ENCODE results near the gene SYK.

Gene SYK

DNA sequence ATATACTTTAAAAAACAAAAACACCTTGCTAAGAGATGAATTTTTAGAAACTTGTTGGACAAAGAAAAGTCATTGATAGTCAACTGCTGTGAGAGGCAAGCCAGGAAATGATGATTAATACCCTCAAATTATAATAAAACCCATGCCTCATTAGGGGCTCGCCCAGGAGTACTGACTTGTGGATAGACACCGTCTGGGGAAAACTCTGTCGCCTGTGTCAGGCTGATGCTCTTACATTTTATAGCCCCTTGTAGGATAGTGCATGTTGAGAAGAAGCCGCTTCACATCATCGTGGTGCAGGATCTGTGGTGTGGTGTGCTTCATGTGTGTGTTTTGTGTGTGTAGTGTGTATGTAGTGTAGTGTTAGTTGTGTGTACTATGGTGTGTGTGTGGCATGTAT lies 39.1 kb downstream of the SYK start:
- H3K36me3 ChIP-seq (ENCODE audit: control insufficient read depth, insufficient read depth, low read length, severe bottlenecking): no peaks in the 10 kb centered on the region
- peaks cover 8% of the 10 kb centered on the region for H3K27me3 ChIP-seq (replicated peaks; ENCODE audit: control insufficient read depth, insufficient read depth, low read length)
- no peaks in the 10 kb centered on the region for H3K9me3 ChIP-seq (ENCODE audit: control insufficient read depth, low read length)
- DNase-seq (ENCODE audit: low read depth): no peak
- H3K9ac ChIP-seq (ENCODE audit: low read length): no peak overlapping the region
- H3K4me3 ChIP-seq (ENCODE audit: low read length): no peak overlapping the region
- H3K4me1 ChIP-seq (ENCODE audit: control insufficient read depth, insufficient read depth, low read length): no peaks in the 10 kb centered on the region

- Histone ChIP-seq H3K9ac (ENCODE audit: low read length) (no peak overlapping the region), H3K27me3 (replicated peaks; ENCODE audit: control insufficient read depth, insufficient read depth, low read length) (peaks cover 8% of the 10 kb centered on the region)
- DNase-seq (ENCODE audit: low read depth): no peak
Observed at GRCh38 chr9:90841213-90841612, 39.6 kb downstream of the SYK start.

GRCh38 chr9:90841615-90842014 lies 40.0 kb downstream of the SYK start:
- Histone ChIP-seq H3K4me1 (ENCODE audit: control insufficient read depth, insufficient read depth, low read length) (no peaks in the 10 kb centered on the region), H3K27me3 (replicated peaks; ENCODE audit: control insufficient read depth, insufficient read depth, low read length) (peaks cover 6% of the 10 kb centered on the region), H3K9me3 (ENCODE audit: control insufficient read depth, low read length) (no peaks in the 10 kb centered on the region), H3K4me3 (ENCODE audit: low read length) (no peak overlapping the region), H3K9ac (ENCODE audit: low read length) (no peak overlapping the region), H3K36me3 (ENCODE audit: control insufficient read depth, insufficient read depth, low read length, severe bottlenecking) (no peaks in the 10 kb centered on the region)
- no peak for DNase-seq (ENCODE audit: low read depth)

More at GRCh38 chr9:90841213-90841612, 39.6 kb downstream of the SYK start:
- Histone ChIP-seq H3K4me1 (ENCODE audit: control insufficient read depth, insufficient read depth, low read length) (no peaks in the 10 kb centered on the region), H3K36me3 (ENCODE audit: control insufficient read depth, insufficient read depth, low read length, severe bottlenecking) (no peaks in the 10 kb centered on the region), H3K4me3 (ENCODE audit: low read length) (no peak overlapping the region), H3K9me3 (ENCODE audit: control insufficient read depth, low read length) (no peaks in the 10 kb centered on the region)

- H3K9ac ChIP-seq (ENCODE audit: low read length): no peak overlapping the region
- H3K36me3 ChIP-seq (ENCODE audit: control insufficient read depth, insufficient read depth, low read length, severe bottlenecking): no peaks in the 10 kb centered on the region
- H3K4me1 ChIP-seq (ENCODE audit: control insufficient read depth, insufficient read depth, low read length): no peaks in the 10 kb centered on the region
- no peak for DNase-seq (ENCODE audit: low read depth)
- peaks cover 5% of the 10 kb centered on the region for H3K27me3 ChIP-seq (replicated peaks; ENCODE audit: control insufficient read depth, insufficient read depth, low read length)
- no peak overlapping the region for H3K4me3 ChIP-seq (ENCODE audit: low read length)
- no peaks in the 10 kb centered on the region for H3K9me3 ChIP-seq (ENCODE audit: control insufficient read depth, low read length)
Observed at GRCh38 chr9:90842176-90842777, 40.7 kb downstream of the SYK start.

DNA sequence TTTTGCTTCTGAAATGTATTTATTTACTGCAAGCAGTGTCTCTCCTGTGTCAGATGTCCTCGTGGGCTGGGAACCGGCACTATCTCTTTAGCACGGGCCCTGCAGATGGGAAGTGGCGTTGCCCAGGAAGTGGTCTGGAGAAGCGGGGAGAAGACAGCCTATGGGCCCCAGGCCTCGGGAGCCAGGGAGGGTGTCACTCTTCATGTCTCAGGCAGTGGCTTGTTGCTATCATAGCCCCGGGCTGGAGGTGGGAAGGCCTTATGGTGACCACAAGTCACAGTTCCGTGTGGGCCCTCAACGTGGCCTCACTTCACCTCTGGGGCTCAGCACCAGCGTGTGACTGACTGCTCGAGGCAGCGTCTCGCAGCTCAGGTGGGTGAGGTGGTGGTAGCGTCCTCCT lies 41.4 kb downstream of the SYK start:
- peaks cover 7% of the 10 kb centered on the region for H3K27me3 ChIP-seq (replicated peaks; ENCODE audit: control insufficient read depth, insufficient read depth, low read length)
- no peak overlapping the region for H3K9ac ChIP-seq (ENCODE audit: low read length)
- H3K36me3 ChIP-seq (ENCODE audit: control insufficient read depth, insufficient read depth, low read length, severe bottlenecking): no peaks in the 10 kb centered on the region
- DNase-seq (ENCODE audit: low read depth): no peak
- no peaks in the 10 kb centered on the region for H3K4me1 ChIP-seq (ENCODE audit: control insufficient read depth, insufficient read depth, low read length)
- H3K4me3 ChIP-seq (ENCODE audit: low read length): no peak overlapping the region
- no peaks in the 10 kb centered on the region for H3K9me3 ChIP-seq (ENCODE audit: control insufficient read depth, low read length)

GRCh38 chr9:90843525-90843924 lies 41.9 kb downstream of the SYK start:
- Histone ChIP-seq H3K27me3 (replicated peaks; ENCODE audit: control insufficient read depth, insufficient read depth, low read length) (peaks cover 8% of the 10 kb centered on the region), H3K9me3 (ENCODE audit: control insufficient read depth, low read length) (no peaks in the 10 kb centered on the region), H3K9ac (ENCODE audit: low read length) (no peak overlapping the region), H3K4me1 (ENCODE audit: control insufficient read depth, insufficient read depth, low read length) (no peaks in the 10 kb centered on the region), H3K4me3 (ENCODE audit: low read length) (no peak overlapping the region), H3K36me3 (ENCODE audit: control insufficient read depth, insufficient read depth, low read length, severe bottlenecking) (no peaks in the 10 kb centered on the region)
- no peak for DNase-seq (ENCODE audit: low read depth)

DNA sequence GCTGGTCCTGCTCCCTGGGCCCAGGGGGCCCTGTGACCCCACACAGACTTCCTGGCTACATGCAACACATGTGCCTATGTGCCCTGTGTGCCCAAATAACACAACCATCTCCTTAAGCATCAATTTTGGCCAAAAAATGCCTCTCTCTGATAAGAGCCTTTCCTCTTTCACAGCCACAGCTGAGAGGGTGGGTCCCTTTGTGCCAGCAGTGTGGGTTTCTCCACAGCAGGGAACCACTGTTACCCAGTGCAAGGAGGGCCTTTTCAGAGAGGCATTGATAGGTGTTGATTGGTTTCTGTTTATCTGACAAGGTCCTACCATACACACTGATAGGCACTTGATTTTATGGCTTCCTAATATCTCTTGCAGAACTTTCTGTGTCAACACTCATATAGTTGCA lies 42.7 kb downstream of the SYK start:
- Histone ChIP-seq H3K9ac (ENCODE audit: low read length) (no peak overlapping the region), H3K36me3 (ENCODE audit: control insufficient read depth, insufficient read depth, low read length, severe bottlenecking) (no peaks in the 10 kb centered on the region), H3K9me3 (ENCODE audit: control insufficient read depth, low read length) (no peaks in the 10 kb centered on the region), H3K4me1 (ENCODE audit: control insufficient read depth, insufficient read depth, low read length) (no peaks in the 10 kb centered on the region), H3K4me3 (ENCODE audit: low read length) (no peak overlapping the region), H3K27me3 (replicated peaks; ENCODE audit: control insufficient read depth, insufficient read depth, low read length) (peaks cover 11% of the 10 kb centered on the region)
- DNase-seq (ENCODE audit: low read depth): no peak

- no peaks in the 10 kb centered on the region for H3K9me3 ChIP-seq (ENCODE audit: control insufficient read depth, low read length)
- H3K36me3 ChIP-seq (ENCODE audit: control insufficient read depth, insufficient read depth, low read length, severe bottlenecking): no peaks in the 10 kb centered on the region
- H3K4me3 ChIP-seq (ENCODE audit: low read length): no peak overlapping the region
- H3K9ac ChIP-seq (ENCODE audit: low read length): no peak overlapping the region
- no peaks in the 10 kb centered on the region for H3K4me1 ChIP-seq (ENCODE audit: control insufficient read depth, insufficient read depth, low read length)
- H3K27me3 ChIP-seq (replicated peaks; ENCODE audit: control insufficient read depth, insufficient read depth, low read length): peaks cover 8% of the 10 kb centered on the region
- DNase-seq (ENCODE audit: low read depth): no peak
Observed at GRCh38 chr9:90846770-90847419, 45.3 kb downstream of the SYK start.

- DNase-seq (ENCODE audit: low read depth): peak; percentile 8
- H3K4me3 ChIP-seq (ENCODE audit: low read length): no peak overlapping the region
- peaks cover 3% of the 10 kb centered on the region for H3K4me1 ChIP-seq (ENCODE audit: control insufficient read depth, insufficient read depth, low read length)
- H3K27me3 ChIP-seq (replicated peaks; ENCODE audit: control insufficient read depth, insufficient read depth, low read length): peaks cover 8% of the 10 kb centered on the region
- no peak overlapping the region for H3K9ac ChIP-seq (ENCODE audit: low read length)
- H3K36me3 ChIP-seq (ENCODE audit: control insufficient read depth, insufficient read depth, low read length, severe bottlenecking): no peaks in the 10 kb centered on the region
- H3K9me3 ChIP-seq (ENCODE audit: control insufficient read depth, low read length): no peaks in the 10 kb centered on the region
Observed at GRCh38 chr9:90847971-90848370, 46.4 kb downstream of the SYK start.

DNA sequence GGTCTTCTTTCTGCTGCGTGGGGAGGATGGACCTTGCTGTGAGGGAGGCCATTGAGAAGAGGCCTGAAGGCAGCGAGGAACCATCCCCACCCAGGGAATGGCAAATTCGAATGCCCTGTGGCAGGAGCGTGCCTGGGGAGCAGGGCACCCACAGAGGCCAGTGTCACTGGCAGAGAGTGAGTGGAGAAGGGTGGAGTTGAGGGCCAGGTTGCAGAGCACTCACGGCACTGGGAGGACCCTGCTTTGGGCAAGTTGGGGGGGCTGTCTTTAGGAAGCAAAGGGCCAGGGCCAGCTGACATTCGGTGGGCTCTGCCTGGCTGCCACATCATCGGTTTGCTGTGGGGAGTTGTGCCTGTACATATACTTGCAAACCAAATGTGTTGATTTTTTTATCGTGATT lies 47.2 kb downstream of the SYK start:
- Histone ChIP-seq H3K9ac (ENCODE audit: low read length) (no peak overlapping the region), H3K9me3 (ENCODE audit: control insufficient read depth, low read length) (no peaks in the 10 kb centered on the region), H3K36me3 (ENCODE audit: control insufficient read depth, insufficient read depth, low read length, severe bottlenecking) (no peaks in the 10 kb centered on the region), H3K4me1 (ENCODE audit: control insufficient read depth, insufficient read depth, low read length) (peaks cover 3% of the 10 kb centered on the region), H3K4me3 (ENCODE audit: low read length) (no peak overlapping the region), H3K27me3 (replicated peaks; ENCODE audit: control insufficient read depth, insufficient read depth, low read length) (peaks cover 8% of the 10 kb centered on the region)
- DNase-seq (ENCODE audit: low read depth): no peak

- DNase-seq (ENCODE audit: low read depth): no peak
Observed at GRCh38 chr9:90851444-90851843, 49.8 kb downstream of the SYK start.

GRCh38 chr9:90853945-90854344 lies 52.3 kb downstream of the SYK start:
- DNase-seq (ENCODE audit: low read depth): no peak
- Histone ChIP-seq H3K4me3 (ENCODE audit: low read length) (no peak overlapping the region), H3K27me3 (replicated peaks; ENCODE audit: control insufficient read depth, insufficient read depth, low read length) (peaks cover 17% of the 10 kb centered on the region), H3K36me3 (ENCODE audit: control insufficient read depth, insufficient read depth, low read length, severe bottlenecking) (no peaks in the 10 kb centered on the region), H3K4me1 (ENCODE audit: control insufficient read depth, insufficient read depth, low read length) (peaks cover 3% of the 10 kb centered on the region), H3K9ac (ENCODE audit: low read length) (no peak overlapping the region), H3K9me3 (ENCODE audit: control insufficient read depth, low read length) (no peaks in the 10 kb centered on the region)

More at GRCh38 chr9:90851444-90851843, 49.8 kb downstream of the SYK start:
- Histone ChIP-seq H3K27me3 (replicated peaks; ENCODE audit: control insufficient read depth, insufficient read depth, low read length) (peaks cover 14% of the 10 kb centered on the region), H3K36me3 (ENCODE audit: control insufficient read depth, insufficient read depth, low read length, severe bottlenecking) (no peaks in the 10 kb centered on the region), H3K9ac (ENCODE audit: low read length) (no peak overlapping the region), H3K9me3 (ENCODE audit: control insufficient read depth, low read length) (no peaks in the 10 kb centered on the region), H3K4me1 (ENCODE audit: control insufficient read depth, insufficient read depth, low read length) (peaks cover 3% of the 10 kb centered on the region), H3K4me3 (ENCODE audit: low read length) (no peak overlapping the region)

All from adipocyte (in vitro differentiated cells).